Measurements from ENCODE around the gene VWA7. TPM values are rescaled to one million over a fixed set of nuclear protein-coding genes. Genes with fewer than 3 reads are reported as not detected.

The VWA7 gene
- total RNA-seq, 1 donor from 2014 or later: 0.26 TPM

- FAIRE-seq (no peak), DNase-seq (ENCODE audit: low read depth) (no peak)
- no peak overlapping the region for H3K4me3 ChIP-seq (ENCODE audit: low read depth, low read length)
- peaks cover 3% of the 10 kb centered on the region for H3K36me3 ChIP-seq (ENCODE audit: control insufficient read depth, insufficient read depth, low read length)
- TF ChIP-seq CTCF (IDR thresholded peaks at IDR 0.05; ENCODE audit: insufficient read depth, low read length, severe bottlenecking): no peak
- no peaks in the 10 kb centered on the region for H3K27me3 ChIP-seq (ENCODE audit: control insufficient read depth, insufficient read depth, low read length)
Measured at GRCh38 chr6:31741815-31742214, 35.3 kb downstream of the VWA7 start.

DNA sequence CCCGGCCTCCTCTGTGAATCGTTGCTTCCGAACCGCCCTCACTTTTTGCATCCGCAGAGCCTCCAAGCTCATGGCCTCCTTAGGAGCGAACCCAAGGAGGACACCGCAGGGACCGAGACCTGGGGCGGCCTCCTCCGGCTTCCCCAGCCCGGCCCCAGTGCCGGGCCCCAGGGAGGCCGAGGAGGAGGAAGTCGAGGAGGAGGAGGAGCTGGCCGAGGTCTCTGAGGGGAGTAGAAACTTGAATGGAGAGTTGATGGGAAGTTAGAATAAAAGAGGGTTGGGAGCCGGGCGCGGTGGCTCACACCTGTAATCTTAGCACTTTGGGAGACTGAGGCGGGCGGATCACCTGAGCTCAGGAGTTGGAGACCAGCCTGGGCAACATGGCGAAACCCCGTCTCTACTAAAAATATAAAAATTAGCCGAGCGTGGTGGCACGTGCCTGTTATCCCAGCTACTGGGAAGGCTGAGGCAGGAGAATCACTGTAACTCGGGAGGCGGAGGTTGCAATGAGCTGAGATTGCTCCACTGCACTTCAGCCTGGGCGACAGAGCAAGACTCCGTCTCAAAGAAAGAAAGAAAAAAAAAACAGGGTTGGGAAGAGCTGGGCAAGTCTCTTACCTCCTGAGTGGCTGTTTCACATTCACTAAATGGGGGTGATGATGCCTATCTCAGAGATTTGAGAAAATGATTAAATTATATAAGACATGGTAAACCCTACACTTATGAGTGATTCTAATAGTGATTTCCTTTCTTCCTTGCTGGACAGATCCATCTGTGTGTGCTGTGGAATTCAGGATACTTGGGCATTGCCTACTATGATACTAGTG lies 36.5 kb downstream of the VWA7 start:
- no peak for DNase-seq (ENCODE audit: low read depth)
- Histone ChIP-seq H3K27me3 (ENCODE audit: control insufficient read depth, insufficient read depth, low read length) (no peaks in the 10 kb centered on the region), H3K4me3 (ENCODE audit: low read depth, low read length) (peak overlapping the region; percentile 62), H3K36me3 (ENCODE audit: control insufficient read depth, insufficient read depth, low read length) (peaks cover 3% of the 10 kb centered on the region)
- no peak for TF ChIP-seq CTCF (IDR thresholded peaks at IDR 0.05; ENCODE audit: insufficient read depth, low read length, severe bottlenecking)
- no peak for FAIRE-seq

- Histone ChIP-seq H3K36me3 (ENCODE audit: control insufficient read depth, insufficient read depth, low read length) (peaks cover 3% of the 10 kb centered on the region), H3K4me3 (ENCODE audit: low read depth, low read length) (peak within 1 kb of the TSS; percentile 62), H3K27me3 (ENCODE audit: control insufficient read depth, insufficient read depth, low read length) (no peaks in the 10 kb centered on the region)
- no peak for TF ChIP-seq CTCF (IDR thresholded peaks at IDR 0.05; ENCODE audit: insufficient read depth, low read length, severe bottlenecking)
- no peak for FAIRE-seq
- DNase-seq (ENCODE audit: low read depth): peak; percentile 98
Measured at GRCh38 chr6:31739639-31740396, 37.3 kb downstream of the VWA7 start, which contains the start of gene MSH5. MSH5 (plus strand) TSS chr6:31740005; CDS start chr6:31740467, 462 bp downstream.

DNA sequence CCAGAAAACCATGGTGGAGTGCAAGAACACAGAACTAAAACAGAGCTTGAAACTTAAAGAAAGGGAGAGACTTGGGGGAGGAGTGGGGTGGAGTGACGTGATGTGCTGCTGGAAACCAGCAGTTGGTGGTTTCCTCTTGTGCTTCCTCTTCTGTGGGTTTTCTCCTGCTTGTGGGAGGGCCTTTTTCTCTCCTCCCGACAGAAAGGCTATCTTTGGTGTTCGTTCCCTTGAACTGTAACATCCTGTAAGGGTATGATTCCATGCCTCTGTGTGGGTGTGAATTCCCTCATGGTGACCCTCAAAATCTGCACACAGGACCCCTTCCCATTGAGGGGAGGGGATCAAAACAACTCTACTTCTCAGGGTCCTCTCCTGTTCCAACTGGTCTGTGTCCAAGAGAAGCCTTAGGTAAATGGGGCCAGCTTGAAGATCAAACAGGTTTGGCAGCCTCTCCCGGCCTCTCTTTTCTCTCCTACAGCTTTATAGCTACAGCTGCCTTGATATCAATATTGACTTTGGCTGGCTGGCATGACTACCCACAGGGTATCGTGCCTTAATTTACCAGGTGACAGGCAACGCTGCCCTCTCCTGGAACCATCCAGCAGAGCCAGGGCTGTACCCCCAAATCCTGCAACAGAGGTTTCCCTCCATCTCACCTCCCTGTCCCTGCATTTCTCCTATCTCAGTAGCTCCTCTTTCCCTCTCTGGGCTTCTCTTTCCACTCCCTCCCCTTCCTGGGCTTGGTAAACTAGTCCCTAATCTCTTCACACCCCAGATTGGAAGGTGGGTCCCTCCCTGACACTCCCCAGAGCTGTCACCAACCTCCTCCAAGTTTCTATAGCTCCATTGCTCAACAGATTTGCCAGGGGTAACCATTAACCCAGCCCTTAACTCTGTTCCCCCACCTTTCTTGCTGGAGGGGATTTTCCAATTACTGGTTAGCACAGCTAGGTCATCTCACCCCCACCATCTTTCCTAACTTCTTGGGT lies 38.8 kb downstream of the VWA7 start:
- H3K4me3 ChIP-seq (ENCODE audit: low read depth, low read length): no peak overlapping the region
- peak; percentile 34 for TF ChIP-seq CTCF (IDR thresholded peaks at IDR 0.05; ENCODE audit: insufficient read depth, low read length, severe bottlenecking)

GRCh38 chr6:31737315-31737990 lies 39.7 kb downstream of the VWA7 start:
- Histone ChIP-seq H3K36me3 (ENCODE audit: control insufficient read depth, insufficient read depth, low read length) (peaks cover 17% of the 10 kb centered on the region), H3K27me3 (ENCODE audit: control insufficient read depth, insufficient read depth, low read length) (no peaks in the 10 kb centered on the region), H3K4me3 (ENCODE audit: low read depth, low read length) (no peak overlapping the region)
- no peak for FAIRE-seq
- TF ChIP-seq CTCF (IDR thresholded peaks at IDR 0.05; ENCODE audit: insufficient read depth, low read length, severe bottlenecking): no peak
- no peak for DNase-seq (ENCODE audit: low read depth)

More for the DNA sequence above, 38.8 kb downstream of the VWA7 start:
- DNase-seq (ENCODE audit: low read depth) (peak; percentile 77), FAIRE-seq (no peak)
- Histone ChIP-seq H3K27me3 (ENCODE audit: control insufficient read depth, insufficient read depth, low read length) (no peaks in the 10 kb centered on the region), H3K36me3 (ENCODE audit: control insufficient read depth, insufficient read depth, low read length) (peaks cover 13% of the 10 kb centered on the region)

Data from bronchial epithelial cell (primary cell).